Epithelial cell of esophagus (primary cell): ENCODE results near the gene GABRB1.
"Not testable (repeated sequence)": the region's sequence is repeated elsewhere in the genome, so short reads cannot be mapped to it uniquely, and the experiment has no call there.

ENCODE experiments used
- DNase-seq: peaks from one replicate; pipeline ENCODE4 v3.0.0; 2010; ENCODE audit warnings: low read depth
- H3K4me3 ChIP-seq: 2 replicates; pipeline ENCODE4 v1.5.1; 2011; ENCODE audit warnings: mild to moderate bottlenecking, low read length, control low read depth
- TF ChIP-seq, protein P1 (sequence below): IDR thresholded peaks from 2 replicates; pipeline ENCODE4 v1.5.1; 2011; ENCODE audit warnings: low read depth, mild to moderate bottlenecking, low read length, control low read depth, inconsistent platforms; ENCODE audit not compliant: insufficient read depth; ENCODE audit errors: missing control alignments

GABRB1 gene

DNA sequence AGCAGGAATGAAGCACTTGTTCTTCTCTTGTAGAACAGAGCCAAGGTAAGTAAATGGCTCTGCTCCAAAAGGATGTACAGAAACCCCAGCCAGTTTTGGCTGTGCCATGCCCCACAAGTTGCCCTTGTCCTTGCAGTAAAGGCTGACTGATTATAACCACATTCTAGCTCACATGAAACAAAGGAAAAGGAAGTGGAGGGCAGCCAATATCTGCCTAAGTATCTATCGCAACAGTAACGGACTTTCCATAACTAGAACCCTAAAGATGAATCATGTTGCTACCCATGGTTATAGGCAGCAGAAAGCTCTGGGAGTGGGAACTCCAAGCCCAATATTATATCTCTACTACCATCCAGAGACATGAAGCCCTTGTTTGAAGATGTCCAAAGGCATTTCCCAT is 336.4 kb downstream of the GABRB1 start:
- TF ChIP-seq, protein P1, sequence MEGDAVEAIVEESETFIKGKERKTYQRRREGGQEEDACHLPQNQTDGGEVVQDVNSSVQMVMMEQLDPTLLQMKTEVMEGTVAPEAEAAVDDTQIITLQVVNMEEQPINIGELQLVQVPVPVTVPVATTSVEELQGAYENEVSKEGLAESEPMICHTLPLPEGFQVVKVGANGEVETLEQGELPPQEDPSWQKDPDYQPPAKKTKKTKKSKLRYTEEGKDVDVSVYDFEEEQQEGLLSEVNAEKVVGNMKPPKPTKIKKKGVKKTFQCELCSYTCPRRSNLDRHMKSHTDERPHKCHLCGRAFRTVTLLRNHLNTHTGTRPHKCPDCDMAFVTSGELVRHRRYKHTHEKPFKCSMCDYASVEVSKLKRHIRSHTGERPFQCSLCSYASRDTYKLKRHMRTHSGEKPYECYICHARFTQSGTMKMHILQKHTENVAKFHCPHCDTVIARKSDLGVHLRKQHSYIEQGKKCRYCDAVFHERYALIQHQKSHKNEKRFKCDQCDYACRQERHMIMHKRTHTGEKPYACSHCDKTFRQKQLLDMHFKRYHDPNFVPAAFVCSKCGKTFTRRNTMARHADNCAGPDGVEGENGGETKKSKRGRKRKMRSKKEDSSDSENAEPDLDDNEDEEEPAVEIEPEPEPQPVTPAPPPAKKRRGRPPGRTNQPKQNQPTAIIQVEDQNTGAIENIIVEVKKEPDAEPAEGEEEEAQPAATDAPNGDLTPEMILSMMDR = no peak
- no peak for DNase-seq
- H3K4me3 ChIP-seq = no peak overlapping the region

DNA sequence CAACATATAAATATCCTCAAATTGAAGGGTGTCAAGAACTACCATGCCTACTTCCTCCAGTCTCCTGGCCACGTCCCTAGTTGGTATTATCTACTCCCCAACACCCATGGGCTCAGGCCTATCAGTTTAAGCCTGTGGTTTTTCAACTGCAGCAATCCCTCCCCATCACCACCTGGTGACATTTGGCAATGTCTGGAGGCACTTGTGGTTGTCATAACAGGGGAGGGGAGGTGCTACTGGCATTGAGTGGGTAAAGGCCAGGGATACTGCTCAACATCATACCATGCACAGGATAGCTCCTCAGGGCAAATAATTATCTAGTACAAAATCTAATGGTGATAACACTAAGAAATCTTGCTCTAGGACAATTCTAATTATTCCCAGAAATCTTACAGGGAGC is 336.8 kb downstream of the GABRB1 start:
- TF ChIP-seq, protein P1 = no peak
- H3K4me3 ChIP-seq = no peak overlapping the region
- DNase-seq = no peak

DNA sequence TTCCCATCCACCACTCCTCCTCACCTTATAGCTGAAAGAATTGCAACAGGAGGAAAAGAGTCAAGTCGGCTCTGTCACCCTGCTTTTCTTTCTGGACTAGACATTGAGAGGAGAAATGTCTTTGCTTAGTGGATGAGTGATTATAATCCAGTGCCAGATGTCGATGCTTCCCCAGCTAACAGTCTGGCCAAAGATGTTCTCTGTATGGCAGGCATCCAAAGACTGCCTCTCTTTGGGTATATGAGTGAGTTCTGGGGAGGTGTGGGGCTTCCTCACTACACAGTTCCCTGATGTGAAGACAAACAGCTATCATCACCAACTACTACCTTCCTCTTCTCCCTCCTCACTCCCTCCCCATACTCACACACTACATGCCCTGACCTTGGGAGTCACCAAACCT is 341.2 kb downstream of the GABRB1 start:
- TF ChIP-seq, protein P1 = no peak
- DNase-seq = no peak

DNA sequence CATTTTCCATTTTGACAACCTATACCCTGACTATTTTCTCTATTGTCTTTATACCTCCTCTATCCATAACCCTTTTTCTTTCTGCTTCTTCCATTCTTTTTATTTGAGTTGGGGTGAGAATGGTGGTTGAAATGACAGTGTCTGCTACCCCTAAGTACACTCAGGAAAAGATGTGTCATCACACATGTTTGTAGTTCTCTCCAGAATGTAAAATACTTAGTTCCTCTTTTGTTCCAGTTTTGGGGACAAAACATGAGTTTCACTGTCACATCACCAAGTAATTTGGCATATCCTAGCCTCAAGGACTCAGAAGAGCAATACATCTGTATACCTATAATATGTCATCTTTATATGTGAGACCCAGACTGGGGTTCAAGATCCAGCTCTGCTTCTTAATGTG is 341.8 kb downstream of the GABRB1 start:
- DNase-seq = no peak
- no peak overlapping the region for H3K4me3 ChIP-seq
- TF ChIP-seq, protein P1 = no peak

More for the DNA sequence above, 341.2 kb downstream of the GABRB1 start:
- no peak overlapping the region for H3K4me3 ChIP-seq

DNA sequence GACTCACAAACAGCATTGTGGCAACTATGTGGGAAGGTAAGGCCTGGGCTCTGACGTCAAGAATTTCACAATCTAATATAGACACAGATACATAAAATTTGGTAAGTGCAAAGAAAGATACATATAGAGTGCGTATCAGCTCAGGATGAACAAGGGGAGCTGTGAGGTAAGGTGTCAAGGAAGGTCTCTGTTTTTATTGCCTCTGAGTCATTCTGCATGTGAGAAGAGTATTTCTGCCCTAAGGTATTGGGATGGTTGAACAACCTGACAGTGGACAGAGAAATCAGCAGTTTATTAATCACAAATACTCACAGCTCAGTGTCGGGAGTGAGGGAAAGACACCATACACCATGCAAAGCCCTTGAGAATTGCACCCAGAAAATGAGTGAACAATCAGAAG is 342.3 kb downstream of the GABRB1 start:
- DNase-seq = peak; percentile 1

DNA sequence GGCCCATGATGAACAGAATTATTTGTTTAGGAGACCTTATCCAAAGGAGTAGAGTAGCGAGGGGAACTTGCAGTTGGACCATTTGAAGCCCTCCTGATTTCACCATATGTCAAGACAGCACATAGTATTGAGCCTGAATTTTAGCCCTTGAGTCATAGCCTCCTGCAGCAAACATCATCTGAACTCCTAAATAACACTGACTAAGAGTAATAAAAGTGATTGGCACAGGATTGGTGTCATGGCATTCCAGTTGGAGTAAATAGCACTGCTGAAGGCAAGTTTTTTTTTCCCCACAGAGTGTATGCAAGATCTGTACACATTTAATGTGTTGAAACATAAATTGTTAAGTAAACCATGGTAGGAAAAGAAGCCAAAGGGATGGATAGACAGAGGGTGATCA is 343.1 kb downstream of the GABRB1 start:
- TF ChIP-seq, protein P1 = no peak
- H3K4me3 ChIP-seq = no peak overlapping the region
- no peak for DNase-seq

More for the DNA sequence above, 342.3 kb downstream of the GABRB1 start:
- TF ChIP-seq, protein P1 = no peak
- no peak overlapping the region for H3K4me3 ChIP-seq

DNA sequence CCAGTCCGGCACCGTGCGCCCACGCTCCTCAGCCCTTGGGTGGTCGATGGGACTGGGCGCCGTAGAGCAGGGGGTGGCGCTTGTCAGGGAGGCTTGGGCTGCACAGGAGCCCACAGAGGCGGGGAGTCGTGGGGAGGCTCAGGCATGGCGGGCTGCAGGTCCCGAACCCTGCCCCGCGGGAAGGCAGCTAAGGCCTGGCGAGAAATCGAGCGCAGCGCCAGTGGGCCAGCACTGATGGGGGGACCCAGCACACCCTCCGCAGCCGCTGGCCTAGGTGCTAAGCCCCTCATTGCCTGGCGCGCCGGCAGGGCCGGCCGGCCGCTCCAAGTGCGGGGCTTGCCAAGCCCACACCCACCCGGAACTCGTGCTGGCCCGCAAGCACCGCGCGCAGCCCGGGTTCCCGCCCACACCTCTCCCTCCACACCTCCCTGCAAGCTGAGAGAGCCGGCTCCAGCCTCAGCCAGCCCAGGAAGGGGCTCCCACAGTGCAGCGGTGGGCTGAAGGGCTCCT is 346.7 kb downstream of the GABRB1 start:
- H3K4me3 ChIP-seq, DNase-seq: not testable (repeated sequence)

DNA sequence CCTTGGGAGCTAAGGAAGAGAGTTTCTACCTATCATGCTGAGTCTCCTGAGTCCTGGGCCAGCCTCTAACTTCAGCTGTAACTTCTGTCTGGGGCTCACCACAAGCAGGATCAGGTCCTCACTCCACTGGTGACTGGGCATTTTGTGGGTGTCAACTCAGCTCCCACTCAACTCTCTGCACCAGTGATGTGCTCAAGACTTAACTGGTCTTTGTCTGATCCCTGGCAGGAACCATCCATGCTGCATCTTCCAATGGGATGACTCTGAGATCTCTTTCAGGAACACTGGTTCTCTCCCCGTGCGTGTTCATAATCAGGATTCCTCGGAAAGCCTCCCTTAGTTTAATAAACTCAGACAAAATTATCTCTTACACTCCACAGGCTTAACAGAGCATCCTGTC is 349.8 kb downstream of the GABRB1 start:
- no peak for DNase-seq
- TF ChIP-seq, protein P1 = no peak
- H3K4me3 ChIP-seq = no peak overlapping the region
